Limb (tissue), 2 donors: ENCODE data around the gene FAM181A.

Source experiments
- DNase-seq, 2 donors: peaks; one replicate each; pipeline ENCODE4 v3.0.0-alpha.2; 2016; ENCODE audit errors: extremely low spot score in 2 of 2

The FAM181A gene

DNA sequence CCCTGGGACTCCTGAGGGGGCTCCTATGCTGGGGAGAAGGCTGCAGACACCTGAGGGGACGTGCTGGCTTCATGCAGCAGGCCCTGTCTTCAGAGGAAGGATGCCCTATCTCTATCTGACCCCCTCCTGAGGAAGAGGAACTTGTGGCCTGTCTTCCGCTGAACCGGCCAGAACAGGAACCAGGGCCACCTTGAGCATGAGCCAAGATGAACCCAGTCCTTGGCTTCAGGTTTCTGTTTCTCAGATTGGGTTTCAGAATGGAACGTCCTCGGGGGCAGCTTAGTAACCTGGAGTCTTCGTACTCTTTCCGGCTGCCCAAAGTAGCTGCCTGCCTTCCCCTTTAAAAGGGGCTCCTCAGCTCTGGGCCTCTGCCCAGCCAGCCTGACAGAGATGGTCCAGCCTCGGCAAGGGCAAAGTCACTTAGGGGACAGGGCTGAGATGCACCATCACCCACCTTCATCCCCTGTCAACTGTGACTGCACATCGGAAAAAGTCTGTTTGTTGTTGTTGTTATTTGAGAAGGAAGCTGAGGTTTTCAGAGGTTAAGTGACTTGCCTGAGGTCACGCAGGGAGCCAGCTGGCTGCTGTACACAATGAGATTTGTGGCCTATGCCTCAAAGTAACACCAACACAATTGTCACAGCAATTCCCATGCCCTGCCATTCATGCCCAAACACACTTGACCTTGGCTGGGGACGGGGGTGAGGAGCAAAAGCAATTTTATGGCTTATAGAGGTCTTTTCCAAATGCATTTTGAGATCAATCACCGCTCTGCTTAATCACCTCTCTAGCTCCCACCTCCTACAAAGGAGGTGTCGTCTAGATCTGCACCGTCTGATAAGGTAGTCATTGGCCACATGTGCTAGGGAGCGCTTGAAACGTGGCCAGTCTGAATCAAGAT lies 35.8 kb downstream of the FAM181A start:
- no peak for DNase-seq

- DNase-seq: no peak
Measured at GRCh38 chr14:93963692-93964091, 36.5 kb downstream of the FAM181A start.

DNA sequence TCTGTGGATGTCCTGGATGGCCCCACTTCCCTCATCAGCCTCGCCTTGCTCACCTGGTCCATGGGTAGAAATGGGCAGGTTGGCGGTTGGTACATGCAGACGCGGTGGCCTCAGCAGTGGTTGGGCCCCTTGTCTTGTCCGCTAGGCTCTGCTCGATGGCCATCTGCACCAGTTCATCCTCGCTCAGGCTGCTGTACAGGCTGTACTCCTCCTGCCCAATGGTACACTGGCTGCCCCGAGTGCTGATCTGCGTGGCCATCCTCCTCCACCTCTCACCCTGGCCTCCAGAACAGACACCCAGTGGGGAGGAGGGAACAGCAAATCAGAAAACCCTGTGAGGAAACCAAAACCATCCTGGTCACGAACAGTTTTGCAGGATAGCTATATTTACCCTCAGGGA lies 37.1 kb downstream of the FAM181A start:
- DNase-seq: no peak

- no peak for DNase-seq
Measured at GRCh38 chr14:93964820-93965286, 37.7 kb downstream of the FAM181A start.

DNA sequence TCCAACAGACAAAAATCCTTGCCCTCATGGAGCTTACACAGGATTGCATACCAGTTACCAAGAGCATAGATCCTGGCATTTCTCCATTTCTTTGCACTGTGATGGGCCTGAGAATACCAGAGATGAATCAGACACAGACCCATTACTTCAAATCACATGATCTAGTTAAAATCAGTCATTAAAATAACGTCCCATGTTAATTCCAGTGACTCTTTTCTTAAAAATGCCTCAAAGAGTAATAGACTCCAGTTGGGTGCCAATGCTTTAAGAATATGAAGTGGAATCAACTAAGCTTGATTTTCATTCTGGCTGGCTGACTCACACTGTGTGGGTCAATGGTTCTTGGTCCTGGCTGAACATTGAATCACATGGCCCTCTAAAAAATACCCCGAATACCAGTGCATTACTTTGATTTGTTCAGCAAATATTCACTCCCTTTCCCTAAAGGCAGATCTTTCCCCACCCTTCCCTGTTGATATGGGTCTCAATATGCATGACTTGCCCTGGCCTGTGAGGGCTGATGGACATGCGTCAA lies 38.2 kb downstream of the FAM181A start:
- no peak for DNase-seq

- DNase-seq: no peak
Measured at GRCh38 chr14:93965946-93966474, 38.9 kb downstream of the FAM181A start.

DNA sequence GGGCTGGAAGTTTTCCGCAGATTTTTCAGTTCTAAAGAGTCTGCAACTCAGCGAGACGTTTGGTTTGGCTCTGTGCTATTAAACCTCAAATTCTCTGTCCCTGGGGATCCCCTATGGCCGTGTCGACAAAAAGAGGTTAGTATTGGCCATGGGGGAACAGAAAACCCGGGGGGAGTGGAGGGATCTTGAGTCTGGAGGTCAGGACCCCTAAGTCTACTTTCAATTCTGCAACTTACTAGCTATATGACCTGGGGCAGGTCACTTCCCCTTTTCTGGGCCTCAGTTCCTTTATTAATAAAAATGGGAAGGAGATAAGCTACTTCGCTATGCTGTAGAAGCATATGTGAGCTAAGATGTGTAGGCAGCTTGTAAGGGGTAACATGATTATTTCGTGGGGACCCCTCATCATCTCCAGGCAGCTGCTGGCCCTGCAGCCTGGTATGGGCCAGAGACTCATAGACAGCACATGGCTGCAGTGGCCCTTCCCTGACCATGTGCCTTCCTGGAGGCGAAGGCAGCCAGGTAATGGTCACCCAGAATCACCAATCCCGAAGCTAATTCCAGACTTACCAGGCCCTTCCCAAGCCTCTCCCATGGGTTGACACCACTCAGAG lies 40.6 kb downstream of the FAM181A start:
- DNase-seq: no peak

- no peak for DNase-seq
Measured at GRCh38 chr14:93969082-93969828, 42.1 kb downstream of the FAM181A start.

DNA sequence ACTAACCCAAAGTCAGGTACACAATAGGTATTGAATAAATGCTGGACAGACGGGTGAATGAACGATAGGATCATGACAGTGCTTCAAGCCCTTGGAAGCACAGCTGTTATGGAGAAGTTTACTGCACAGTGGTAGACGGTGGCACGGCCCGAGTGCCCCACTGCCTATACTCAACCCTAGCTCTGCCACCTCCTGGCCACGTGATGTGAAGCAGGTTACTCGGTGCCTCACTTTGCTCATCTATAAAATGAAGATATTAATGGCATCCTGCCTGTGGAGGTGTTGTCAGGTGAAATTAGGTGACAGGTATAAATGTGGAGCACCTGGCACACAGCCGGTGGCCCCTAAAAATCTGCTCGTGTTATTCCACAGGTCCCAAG lies 43.4 kb downstream of the FAM181A start:
- DNase-seq: no peak

- no peak for DNase-seq
Measured at GRCh38 chr14:93970965-93971634, 44.0 kb downstream of the FAM181A start.

DNA sequence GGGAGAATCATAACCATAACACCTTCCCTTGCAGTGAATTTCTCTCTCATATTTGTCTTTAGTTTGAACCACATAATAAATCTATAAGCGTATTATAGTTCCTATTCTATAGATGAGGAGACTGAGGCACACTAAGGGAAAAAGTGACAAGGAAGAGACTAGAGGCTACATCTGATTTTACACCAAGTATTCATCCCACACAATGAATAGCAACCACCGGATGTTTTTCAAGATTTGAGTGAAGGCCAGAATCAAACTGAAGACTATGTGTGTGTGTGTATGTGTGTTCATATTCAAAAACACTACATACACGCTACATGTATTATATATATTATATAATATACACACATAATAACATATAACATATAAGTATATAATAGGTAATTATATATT lies 44.5 kb downstream of the FAM181A start:
- no peak for DNase-seq

- no peak for DNase-seq
Measured at GRCh38 chr14:93972618-93973205, 45.6 kb downstream of the FAM181A start.

GRCh38 chr14:93973607-93974006 lies 46.5 kb downstream of the FAM181A start:
- no peak for DNase-seq

DNA sequence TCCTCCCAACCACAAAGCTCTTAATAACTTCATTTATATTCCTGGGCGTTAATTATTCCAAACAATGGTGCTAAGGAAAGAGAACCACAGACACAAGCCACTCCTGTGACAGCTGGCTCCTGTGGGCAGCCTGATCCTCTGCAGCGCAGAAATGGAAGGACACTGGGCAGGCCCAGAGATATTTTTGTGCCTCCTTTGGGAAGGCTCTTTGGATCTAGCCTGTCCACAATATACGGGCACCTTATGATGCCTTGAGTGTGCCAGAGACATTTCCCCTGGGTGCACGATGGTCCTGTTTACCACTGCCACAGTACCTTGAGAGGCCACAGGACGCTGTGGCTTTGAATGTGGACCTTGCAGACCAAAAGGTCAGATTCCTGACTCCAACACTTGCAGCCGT lies 47.2 kb downstream of the FAM181A start:
- no peak for DNase-seq

DNA sequence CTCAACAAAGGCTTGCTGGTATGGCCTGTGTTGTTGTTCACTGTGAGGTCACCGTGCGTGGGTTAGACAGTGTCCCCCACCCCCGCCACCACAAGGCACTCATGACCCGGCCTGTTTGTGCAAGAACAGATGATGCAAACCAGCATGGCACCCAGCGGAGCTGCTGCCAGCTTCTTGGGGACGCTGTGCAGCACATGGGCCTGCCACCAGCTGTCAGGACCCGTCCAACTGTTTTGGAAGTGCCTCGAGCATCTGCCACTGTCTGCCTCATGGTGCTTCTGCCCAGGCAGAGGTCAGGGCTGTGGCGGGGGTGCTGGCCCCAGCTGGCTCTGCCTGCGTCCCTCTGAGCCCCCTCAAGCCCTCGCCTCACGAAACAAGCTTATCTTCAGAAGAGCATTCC lies 47.7 kb downstream of the FAM181A start:
- no peak for DNase-seq

DNA sequence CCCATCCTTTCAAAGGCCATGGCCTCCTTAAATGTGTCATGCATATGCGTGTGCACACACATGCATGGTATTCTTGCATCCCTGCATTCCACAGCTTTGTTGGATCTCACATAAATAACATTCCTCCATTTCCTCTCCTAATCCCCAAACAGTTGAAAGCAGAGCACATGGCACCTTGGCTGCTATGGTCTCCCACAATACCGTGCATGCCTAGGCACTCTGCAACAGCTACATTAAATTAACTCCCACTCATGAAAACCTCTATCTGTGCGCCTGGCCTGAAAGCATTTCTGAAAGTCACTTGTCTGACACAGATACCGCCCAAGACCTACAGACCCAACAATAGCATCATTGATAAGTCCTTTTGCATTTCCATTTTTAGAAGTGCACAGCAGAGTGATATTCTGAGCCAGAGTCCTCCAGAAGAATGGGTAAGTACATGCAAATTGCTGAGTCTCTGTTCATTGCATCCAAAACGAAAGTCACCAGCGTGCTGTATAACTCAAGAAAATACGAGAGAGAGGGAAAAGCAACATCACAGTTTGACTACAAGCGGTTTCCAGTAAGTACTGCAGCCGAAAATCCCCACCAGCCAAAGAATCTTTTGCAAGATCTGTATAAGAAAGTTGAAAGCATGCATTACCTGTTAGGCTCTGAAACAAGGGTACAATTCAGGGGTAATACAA lies 48.8 kb downstream of the FAM181A start:
- no peak for DNase-seq

GRCh38 chr14:93976477-93977057 lies 49.4 kb downstream of the FAM181A start, which contains the start of gene ASB2:
Gene ASB2, minus strand, starts transcription at chr14:93976570. Its CDS starts 12,031 bp downstream, at chr14:93964539.
- DNase-seq: no peak

GRCh38 chr14:93977171-93977570 lies 50.0 kb downstream of the FAM181A start:
- DNase-seq: no peak

GRCh38 chr14:93977790-93978581 lies 50.8 kb downstream of the FAM181A start:
- DNase-seq: no peak
